NCI-H128 (cell line): ENCODE data around the gene MAPKAP1.
"Not testable (repeated sequence)": the region's sequence is repeated elsewhere in the genome, so short reads cannot be mapped to it uniquely, and the experiment has no call there.

Experiments
- DNase-seq: peaks from one replicate; lab custom pipeline; 2025; ENCODE audit not compliant: unreplicated experiment; lab: John Stamatoyannopoulos, UW

MAPKAP1 gene

GRCh38 chr9:125571824-125572223 is 135.2 kb downstream of the MAPKAP1 start:
- DNase-seq: not testable (repeated sequence)

DNA sequence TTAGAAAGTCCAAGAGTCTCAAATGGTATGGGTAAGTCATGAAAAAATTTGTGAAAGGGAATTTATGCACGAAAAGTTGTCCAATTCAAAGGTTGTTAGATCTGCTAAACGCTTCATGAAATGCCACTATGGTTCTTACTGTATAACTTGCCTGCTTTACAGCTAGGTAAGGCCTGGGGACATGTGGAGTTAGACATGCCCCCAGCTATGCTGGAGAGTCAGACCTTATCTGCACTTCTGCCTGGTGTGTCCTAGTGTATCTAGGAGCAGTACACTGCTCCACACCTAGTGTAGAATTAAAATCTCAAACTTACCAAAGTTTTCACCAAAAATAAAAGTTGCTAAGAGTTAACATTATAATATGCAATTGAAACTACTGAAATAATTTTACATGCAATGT is 136.8 kb downstream of the MAPKAP1 start:
- no peak for DNase-seq

DNA sequence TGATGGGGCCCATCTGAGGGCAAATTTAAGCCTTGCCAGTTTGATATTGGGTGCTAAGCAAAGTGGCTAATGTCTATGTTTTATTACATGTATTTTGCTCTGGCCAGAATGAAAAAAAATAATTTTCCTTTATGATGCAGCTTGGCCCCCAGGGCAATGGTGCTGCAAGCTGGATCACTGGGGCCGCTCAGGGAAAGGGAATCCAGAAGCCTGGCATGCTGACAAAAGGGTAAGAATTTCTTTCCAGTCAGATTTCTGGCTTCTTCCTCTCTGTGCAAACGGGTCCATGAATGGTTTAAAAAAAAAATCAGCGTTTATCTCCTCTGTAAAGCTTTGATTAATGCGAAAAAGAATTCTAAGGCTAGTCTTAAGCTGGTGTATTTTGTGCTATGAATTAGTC is 138.4 kb downstream of the MAPKAP1 start:
- DNase-seq: no peak

DNA sequence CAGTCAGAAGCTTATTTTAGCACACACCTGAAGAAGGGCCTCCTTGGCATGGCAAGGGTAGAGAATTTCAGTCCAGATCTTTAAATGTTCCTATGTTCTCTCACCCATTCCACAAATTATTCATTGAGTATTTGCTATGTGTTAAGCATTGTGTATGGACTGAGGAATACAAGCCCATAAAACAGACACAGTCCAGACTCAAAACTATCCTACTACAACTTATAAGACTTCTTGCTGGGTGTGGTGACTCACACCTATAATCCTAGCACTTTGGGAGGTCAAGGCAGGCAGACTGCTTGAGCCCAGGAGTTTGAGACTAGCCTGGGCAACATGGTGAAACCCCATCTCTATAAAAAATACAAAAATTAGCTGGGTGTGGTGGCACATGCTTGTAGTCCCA is 141.0 kb downstream of the MAPKAP1 start:
- DNase-seq: not testable (repeated sequence)

DNA sequence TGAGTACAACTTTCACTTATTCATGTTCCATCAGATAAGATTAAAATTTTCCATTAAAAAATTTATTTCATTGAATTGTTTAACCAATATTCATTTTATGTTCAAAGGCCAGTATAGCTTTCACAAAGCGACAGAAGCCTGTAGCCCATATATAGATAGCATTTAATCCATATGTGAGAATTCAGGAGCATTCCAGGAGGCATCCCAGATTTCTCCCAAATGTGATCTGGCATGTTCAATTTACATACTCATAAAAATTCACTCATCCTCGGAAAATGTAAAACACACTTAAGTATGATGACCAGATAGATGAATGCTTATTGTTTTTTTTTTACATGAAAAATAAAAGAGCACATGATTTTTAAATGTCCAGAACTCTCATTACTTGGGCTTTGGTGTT is 141.9 kb downstream of the MAPKAP1 start:
- no peak for DNase-seq

DNA sequence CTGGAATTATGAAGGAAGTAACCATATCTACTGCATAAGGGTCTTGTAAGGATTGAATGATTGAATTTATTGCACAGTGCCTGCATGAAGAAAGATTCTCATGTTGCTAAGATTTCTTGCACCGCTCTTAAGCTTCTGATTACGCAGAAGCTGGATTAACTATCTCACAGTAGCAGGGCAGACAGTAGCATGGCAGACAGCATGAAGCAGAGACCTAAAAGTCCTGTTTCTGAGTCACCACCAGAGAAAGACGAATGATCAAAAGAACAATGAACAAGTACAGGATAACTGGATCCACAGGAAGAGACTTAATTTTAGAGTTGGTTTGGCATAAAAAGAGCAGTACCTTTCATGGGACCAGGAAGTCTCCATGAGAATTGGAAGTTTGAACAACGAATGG is 142.4 kb downstream of the MAPKAP1 start:
- DNase-seq: no peak

- no peak for DNase-seq
These were observed 145.4 kb downstream of the MAPKAP1 start for GRCh38 chr9:125561509-125562148.

DNA sequence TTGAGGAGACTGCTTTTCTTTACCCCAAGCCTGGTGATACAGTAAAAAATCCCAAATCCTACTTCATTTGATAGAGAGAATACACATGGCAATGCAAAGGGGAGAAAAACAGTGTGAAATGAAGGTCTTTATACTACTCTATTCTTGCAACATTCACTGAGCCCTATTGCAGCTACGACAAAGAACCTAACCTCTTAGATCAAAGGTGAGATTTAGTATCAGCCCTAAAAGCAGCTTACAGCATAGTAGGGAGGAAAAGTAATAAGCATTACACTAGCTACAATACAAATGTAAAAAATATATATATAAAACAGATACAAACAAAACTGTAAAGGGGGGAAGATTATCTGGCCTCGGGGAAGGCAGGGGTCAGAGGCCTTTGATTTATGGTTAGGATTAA is 147.1 kb downstream of the MAPKAP1 start:
- DNase-seq: no peak

DNA sequence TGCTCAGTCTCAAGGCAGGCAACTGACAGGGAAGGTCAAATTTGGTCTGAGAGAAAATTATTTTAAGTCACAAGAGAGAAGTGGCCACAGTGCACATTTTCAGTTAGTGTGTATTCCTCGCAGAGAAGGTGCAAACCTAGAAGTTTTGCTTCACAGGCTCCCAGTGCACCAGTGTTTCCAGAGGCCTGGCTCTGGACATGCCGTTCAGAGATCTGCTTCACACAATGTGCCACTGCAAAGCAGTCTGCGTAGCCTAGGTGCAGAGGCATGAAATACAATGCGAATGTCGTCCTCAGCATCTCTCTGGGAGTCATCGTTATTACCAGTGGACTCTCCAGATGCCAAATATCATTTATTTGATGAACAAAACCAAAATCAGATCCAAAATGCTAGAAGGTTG is 147.8 kb downstream of the MAPKAP1 start:
- no peak for DNase-seq

DNA sequence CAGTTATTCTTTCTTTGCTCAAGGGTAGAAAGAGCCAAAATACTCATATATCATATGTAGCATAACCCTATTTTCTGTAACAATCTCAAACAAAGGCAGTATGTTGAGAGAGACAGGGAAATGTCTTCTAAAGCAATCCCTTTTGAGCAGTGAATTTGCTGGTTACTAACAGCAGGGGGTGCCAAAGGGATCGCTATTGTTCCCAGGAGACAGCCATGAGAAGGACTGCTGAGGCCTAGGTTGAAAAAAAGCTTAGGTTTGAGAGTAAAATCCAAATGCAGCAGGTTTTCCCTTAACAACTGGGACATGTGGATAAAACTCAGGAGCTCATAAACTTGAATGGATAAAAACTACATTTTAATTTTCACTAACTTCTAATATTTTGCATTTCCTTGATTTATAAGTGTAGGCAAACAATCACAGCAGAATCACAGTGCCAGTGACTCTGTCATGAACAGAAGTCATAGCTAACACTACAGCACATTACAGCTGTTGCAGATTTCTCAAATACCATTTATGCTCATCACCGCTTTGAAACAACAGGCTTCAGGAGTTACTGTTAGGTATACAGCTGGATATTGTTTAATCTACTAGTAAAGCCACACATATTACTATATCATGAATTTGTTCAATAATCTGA is 148.4 kb downstream of the MAPKAP1 start:
- DNase-seq: peak; percentile 16

DNA sequence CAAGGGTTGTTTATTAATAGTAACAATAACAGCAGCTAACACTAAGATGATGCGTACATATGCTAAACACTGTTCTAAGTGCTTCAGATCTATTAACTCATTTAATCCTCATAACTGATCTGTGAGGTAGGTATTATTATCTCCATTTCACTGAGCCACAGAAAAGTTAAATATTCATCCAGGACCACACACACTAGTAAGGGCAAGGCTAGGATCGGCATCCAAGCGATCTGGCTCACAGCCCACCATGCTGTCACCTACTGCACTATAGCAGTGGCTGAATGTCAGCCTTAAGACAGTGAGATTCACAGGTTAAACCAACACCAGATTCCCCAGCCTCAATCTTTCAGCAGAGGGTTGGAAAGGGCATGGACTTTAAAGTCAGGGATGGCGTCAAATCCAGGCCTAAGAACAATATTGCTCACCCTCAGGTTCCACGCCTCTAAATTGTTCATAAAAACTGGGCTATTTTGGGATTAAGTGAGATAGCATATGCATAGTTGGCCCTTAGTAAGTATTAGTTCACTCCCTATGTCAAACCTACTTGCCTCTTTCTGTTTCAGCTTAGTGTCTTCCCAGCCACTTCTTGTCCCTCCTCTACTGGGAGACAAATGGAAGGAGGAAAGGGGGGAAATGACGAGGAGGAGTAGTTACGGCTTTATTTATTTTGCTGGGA is 150.8 kb downstream of the MAPKAP1 start:
- no peak for DNase-seq

GRCh38 chr9:125554726-125555125 is 152.3 kb downstream of the MAPKAP1 start:
- no peak for DNase-seq

DNA sequence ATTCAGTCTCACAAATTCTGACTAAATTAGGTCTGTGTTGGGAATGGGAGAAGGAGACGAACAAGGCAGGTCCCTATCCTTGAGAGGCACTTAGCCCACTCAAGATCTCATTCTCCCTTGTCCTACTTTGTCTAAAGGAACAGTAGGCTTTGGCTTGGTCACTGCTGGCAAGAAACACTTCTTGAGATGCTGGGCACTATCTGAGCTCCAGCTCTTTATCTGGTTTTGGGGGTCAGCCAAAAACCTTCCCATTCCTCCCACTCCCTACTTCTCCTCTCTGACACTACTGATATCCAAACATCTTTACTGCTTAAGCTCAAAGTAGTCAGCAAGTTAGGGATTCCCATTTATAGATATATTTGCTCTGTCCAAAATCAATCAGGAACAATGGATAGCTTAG is 155.2 kb downstream of the MAPKAP1 start:
- DNase-seq: no peak

DNA sequence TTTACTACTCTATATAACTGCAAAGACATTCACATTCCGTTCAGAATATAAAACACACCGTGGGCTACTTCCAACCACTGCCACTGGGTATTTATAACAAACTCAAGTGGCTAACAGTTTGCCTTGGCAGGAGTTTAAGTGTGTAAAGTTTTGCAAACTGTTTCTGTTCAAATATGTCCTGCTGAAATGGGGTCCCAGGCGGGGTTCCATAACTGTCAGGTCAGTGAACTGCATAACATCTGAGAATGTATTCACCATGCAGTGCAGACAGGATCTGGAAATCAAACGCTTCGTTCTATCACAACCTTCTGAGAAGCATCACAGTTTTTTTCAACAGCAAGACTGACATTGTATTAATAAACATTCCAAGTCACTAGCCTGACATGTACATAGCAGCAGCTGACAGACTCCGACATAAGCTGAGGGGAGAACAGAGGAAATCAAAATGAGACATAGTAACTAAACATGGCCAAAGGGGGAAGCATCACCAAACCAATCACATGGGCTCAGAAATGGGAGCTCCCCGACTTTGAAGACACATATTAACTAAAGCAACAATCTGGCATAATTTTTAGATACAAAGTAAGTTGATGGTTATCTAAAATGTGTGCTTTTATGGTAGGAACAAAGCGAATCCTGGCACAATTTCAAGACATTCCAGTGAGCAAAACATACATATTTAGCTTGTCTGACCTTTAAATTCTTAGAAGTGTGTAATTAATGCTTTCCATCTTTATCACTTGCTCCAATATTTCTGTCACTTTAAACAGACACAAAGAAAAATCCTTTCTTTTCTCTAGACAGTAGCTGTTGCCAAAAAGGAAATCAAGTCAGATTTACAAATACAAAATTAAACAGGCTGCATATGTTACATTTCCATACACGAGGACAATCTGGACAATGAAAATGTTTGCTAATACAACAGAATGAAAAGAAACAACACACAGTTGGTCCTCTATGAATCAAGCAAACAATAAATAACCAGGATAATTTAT is 156.8 kb downstream of the MAPKAP1 start:
- DNase-seq: no peak

- no peak for DNase-seq
These were observed 157.5 kb downstream of the MAPKAP1 start for GRCh38 chr9:125549465-125549871.

DNA sequence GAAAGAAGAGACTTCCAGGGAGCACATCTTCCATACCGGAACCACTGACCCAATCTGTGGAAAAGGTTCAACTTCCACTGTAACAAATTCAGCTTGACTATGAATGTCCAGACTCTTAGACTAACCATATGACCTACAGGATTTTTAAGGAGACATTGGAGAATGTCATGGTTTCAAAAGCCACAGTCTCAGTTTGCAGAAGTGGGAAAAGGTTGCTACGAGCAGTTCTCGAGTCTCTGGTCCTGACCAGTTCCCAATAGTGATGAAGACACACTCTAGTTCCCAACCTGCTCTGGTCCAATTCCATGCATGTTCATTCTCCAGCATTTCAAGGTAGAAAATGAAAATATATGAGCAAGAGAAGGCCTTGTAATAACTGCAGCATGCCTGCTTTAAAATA is 158.0 kb downstream of the MAPKAP1 start:
- DNase-seq: no peak

DNA sequence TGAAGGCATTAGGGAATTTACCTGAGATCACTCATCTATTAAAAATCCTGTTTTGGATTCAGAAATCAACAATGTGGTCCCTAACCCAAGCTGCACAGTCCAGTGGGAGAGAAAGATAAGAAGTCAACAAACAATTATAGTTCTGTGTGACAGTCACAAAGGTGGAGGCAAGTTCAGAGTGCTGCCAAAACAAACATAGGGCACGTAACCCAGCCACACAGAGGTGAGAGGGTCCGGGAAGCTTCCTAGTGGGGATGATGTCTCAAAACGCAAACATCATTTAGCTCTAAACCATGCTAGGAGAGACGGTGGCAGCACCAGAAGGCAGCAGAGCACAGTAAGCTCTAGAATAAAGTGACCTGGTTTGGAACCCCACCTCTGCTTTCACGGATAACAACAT is 158.9 kb downstream of the MAPKAP1 start:
- DNase-seq: no peak

- no peak for DNase-seq
These were observed 159.6 kb downstream of the MAPKAP1 start for GRCh38 chr9:125547368-125547767.

DNA sequence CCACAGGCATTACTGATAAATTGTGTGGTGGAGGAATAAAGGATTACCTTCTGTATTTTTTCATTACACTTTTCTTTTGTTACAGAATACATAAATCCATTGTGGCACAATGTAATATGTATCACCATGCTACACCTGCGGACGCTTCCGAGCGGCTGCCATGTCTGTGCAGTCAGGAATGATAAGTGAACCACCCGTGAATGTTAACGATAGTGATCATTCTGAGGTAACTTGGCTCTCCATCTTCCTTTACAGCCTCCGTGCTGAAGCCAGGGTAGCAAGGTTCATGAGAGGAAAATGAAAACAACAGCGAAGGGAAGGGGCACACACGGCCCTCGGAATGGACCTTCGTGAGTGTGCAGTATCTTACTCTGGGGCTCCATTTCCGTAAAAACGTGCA is 161.2 kb downstream of the MAPKAP1 start:
- DNase-seq: no peak

DNA sequence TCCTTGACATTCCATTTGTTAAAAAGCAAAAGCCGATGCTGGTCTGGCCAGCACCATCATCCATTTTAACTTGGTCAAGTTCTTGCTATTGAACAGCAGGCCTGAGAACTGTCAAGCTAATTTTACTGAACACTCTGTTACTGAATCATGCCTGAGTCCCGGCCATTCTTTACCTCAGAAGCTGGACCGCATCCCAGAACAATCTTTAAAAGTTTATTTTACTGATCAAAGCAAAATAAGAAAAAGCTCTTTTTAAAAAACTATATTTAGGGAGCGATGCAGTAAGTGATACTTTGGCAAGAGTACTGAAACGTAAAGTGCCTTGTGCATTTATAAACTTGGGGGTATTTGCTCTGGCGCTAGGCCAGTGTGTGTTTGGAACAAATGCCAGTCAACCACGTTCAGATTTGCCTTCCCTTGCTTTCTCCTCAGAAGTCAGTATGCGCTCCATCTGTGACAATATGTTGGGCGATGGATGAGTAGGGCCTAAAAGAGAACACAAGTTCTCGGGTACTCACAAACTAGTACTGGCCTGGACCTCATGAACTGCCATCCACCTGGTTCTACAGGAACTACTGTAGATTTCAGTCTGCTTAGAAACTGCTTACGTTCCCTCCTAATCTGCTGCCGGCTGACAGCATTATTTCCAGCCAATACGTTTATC is 161.9 kb downstream of the MAPKAP1 start:
- DNase-seq: no peak

GRCh38 chr9:125544484-125544883 is 162.5 kb downstream of the MAPKAP1 start:
- DNase-seq: no peak
